Endodermal cell (in vitro differentiated cells): ENCODE data around the gene MAP2K7. TPM values are rescaled to one million over a fixed set of nuclear protein-coding genes. Genes with fewer than 3 reads are reported as not detected.
"Not testable (repeated sequence)": the region's sequence is repeated elsewhere in the genome, so short reads cannot be mapped to it uniquely, and the experiment has no call there.

ENCODE experiments used
- DNase-seq: peaks from one replicate; pipeline ENCODE4 v3.0.0-alpha.2; 2017
- H3K27ac ChIP-seq: 2 replicates; pipeline ENCODE4 v1.5.1; 2013; ENCODE audit warnings: mild to moderate bottlenecking, low read depth, low read length, moderate library complexity
- H3K27me3 ChIP-seq: 2 replicates; pipeline ENCODE4 v1.6.1; 2013; ENCODE audit warnings: mild to moderate bottlenecking, low read length, moderate library complexity; ENCODE audit not compliant: insufficient read depth, control insufficient read depth, poor library complexity, severe bottlenecking
- H3K36me3 ChIP-seq: 2 replicates; pipeline ENCODE4 v1.7.0; 2013; ENCODE audit warnings: mild to moderate bottlenecking, low read length, moderate library complexity; ENCODE audit not compliant: control insufficient read depth, insufficient read depth
- H3K4me1 ChIP-seq: one replicate; pipeline ENCODE4 v1.7.0; 2013; ENCODE audit warnings: low read length; ENCODE audit not compliant: control insufficient read depth, insufficient read depth
- H3K4me3 ChIP-seq: 2 replicates; pipeline ENCODE4 v1.5.1; 2013; ENCODE audit warnings: mild to moderate bottlenecking, low read length, moderate library complexity
- H3K9ac ChIP-seq: 2 replicates; pipeline ENCODE4 v1.6.1; 2013; ENCODE audit warnings: mild to moderate bottlenecking, low read length, moderate library complexity; ENCODE audit not compliant: poor library complexity, severe bottlenecking; ENCODE audit errors: extremely low read depth
- H3K9me3 ChIP-seq: 2 replicates; pipeline ENCODE4 v1.6.1; 2013; ENCODE audit warnings: mild to moderate bottlenecking, low read length, moderate library complexity; ENCODE audit not compliant: control insufficient read depth
- H3K27ac Mint-ChIP-seq: 2 replicates; pipeline ENCODE4 v1.8.0; 2020; ENCODE audit warnings: mixed read lengths
- H3K27me3 Mint-ChIP-seq: 2 replicates; pipeline ENCODE4 v1.8.0; 2021; ENCODE audit warnings: mild to moderate bottlenecking, mixed read lengths; ENCODE audit not compliant: insufficient read depth
- H3K36me3 Mint-ChIP-seq: 2 replicates; pipeline ENCODE4 v1.8.0; 2020; ENCODE audit warnings: low read depth, mixed read lengths
- H3K4me1 Mint-ChIP-seq: 2 replicates; pipeline ENCODE4 v1.8.0; 2020; ENCODE audit warnings: mixed read lengths
- H3K4me3 Mint-ChIP-seq: 2 replicates; pipeline ENCODE4 v1.8.0; 2020; ENCODE audit warnings: mild to moderate bottlenecking, moderate library complexity, mixed read lengths
- H3K9me3 Mint-ChIP-seq: 2 replicates; pipeline ENCODE4 v1.8.0; 2020; ENCODE audit warnings: mild to moderate bottlenecking, mixed read lengths
- WGBS, 2 experiments: methylation state at CpG; one replicate each; pipeline versions ENCODE4 v1.1.5 to v1.1.7; 2013; ENCODE audit warnings: missing lambda C conversion rate in 2 of 2, mixed read lengths in 1 of 2; ENCODE audit not compliant: insufficient coverage in 1 of 2, insufficient read length in 1 of 2; 5-methylcytosine and 5-hydroxymethylcytosine counted together
- total RNA-seq, 2 donors: library from RNA; stranded (reverse); fragmentation: NEBNext Ultra II Directional in 1 of 2; extraction: Animal tissue kit (Norgen Biotek cat#: 25700) in 1 of 2; gene quantifications; 2 replicates in 1 of 2; 3 replicates in 1 of 2; pipeline ENCODE4 v1.2.1, GENCODE V29; 2021
- TF ChIP-seq, protein P1 (sequence below): fragments of 200-600 bp; sonication (generic); conservative IDR thresholded peaks from 2 replicates; pipeline ENCODE4 v1.5.0; 2021; ENCODE audit warnings: antibody characterized with exemption, mild to moderate bottlenecking

Gene MAP2K7
- total RNA-seq, 2 donors from 2014 or later, result 33.4 to 40.0 TPM

DNA sequence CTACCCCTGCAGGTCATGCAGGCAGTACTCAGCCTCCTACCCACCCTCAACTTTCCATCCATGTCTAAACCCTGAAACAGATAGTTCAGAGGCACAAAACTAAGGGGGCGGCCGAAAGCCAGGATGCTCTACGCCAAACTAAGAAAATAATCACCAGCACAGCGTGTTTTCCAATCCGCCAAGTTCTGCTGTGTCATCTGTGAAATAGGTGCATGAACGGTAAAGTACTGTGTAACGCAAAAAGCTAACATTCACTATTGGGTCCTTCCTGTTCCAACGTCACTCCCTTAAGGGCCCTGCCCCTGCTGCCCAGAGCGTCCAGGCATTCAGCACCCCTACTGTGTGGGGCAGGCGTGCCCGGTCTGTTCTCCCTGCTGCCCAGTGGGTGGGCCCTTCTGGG, 52.0 kb downstream of the MAP2K7 start:
- no peaks in the 10 kb centered on the region for H3K27me3 Mint-ChIP-seq
- H3K4me3 ChIP-seq, result no peak overlapping the region
- no peaks in the 10 kb centered on the region for H3K9me3 Mint-ChIP-seq
- peaks cover 9% of the 10 kb centered on the region for H3K36me3 Mint-ChIP-seq
- TF ChIP-seq, protein P1, sequence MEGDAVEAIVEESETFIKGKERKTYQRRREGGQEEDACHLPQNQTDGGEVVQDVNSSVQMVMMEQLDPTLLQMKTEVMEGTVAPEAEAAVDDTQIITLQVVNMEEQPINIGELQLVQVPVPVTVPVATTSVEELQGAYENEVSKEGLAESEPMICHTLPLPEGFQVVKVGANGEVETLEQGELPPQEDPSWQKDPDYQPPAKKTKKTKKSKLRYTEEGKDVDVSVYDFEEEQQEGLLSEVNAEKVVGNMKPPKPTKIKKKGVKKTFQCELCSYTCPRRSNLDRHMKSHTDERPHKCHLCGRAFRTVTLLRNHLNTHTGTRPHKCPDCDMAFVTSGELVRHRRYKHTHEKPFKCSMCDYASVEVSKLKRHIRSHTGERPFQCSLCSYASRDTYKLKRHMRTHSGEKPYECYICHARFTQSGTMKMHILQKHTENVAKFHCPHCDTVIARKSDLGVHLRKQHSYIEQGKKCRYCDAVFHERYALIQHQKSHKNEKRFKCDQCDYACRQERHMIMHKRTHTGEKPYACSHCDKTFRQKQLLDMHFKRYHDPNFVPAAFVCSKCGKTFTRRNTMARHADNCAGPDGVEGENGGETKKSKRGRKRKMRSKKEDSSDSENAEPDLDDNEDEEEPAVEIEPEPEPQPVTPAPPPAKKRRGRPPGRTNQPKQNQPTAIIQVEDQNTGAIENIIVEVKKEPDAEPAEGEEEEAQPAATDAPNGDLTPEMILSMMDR, result no peak
- 92% methylated on average over 11 of the region's 11 CpGs for WGBS, 2 experiments
- no peak overlapping the region for H3K27ac Mint-ChIP-seq
- no peak overlapping the region for H3K9ac ChIP-seq
- DNase-seq, result no peak
- no peaks in the 10 kb centered on the region for H3K9me3 ChIP-seq
- H3K36me3 ChIP-seq, result peaks cover 25% of the 10 kb centered on the region
- no peak overlapping the region for H3K4me3 Mint-ChIP-seq
- no peaks in the 10 kb centered on the region for H3K4me1 ChIP-seq
- H3K27me3 ChIP-seq, result no peaks in the 10 kb centered on the region
- H3K4me1 Mint-ChIP-seq, result no peaks in the 10 kb centered on the region
- H3K27ac ChIP-seq, result no peak overlapping the region

DNA sequence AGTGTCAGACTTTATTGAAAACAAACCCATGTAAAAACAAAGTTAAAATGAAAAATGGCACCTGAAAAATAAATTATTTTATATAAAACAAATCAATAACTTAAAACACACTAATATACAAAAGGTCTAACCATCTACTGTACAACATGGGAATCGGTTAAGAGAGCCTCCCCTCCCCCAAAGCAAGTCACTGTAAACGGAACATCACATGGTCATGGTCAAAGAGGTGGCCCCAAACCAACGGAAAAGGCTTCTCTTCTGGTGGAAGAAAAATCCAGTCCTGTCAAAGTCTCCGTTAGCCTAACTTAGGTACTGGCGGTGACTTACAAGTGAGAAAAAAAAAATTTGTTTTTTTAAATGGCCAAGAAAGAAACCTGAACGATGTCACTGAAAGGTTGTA, 55.5 kb downstream of the MAP2K7 start:
- Mint-ChIP-seq H3K4me3 (no peak overlapping the region), H3K9me3 (no peaks in the 10 kb centered on the region), H3K36me3 (peaks cover 27% of the 10 kb centered on the region), H3K27me3 (no peaks in the 10 kb centered on the region), H3K4me1 (peaks cover 5% of the 10 kb centered on the region), H3K27ac (no peak overlapping the region)
- H3K4me1 ChIP-seq, result peaks cover 7% of the 10 kb centered on the region
- WGBS, 2 experiments, result 92 to 96% methylated on average over 6 of the region's 6 CpGs
- peaks cover 50% of the 10 kb centered on the region for H3K36me3 ChIP-seq
- no peaks in the 10 kb centered on the region for H3K27me3 ChIP-seq
- H3K9ac ChIP-seq, result no peak overlapping the region
- H3K9me3 ChIP-seq, result no peaks in the 10 kb centered on the region
- TF ChIP-seq, protein P1, result no peak
- DNase-seq, result no peak
- H3K4me3 ChIP-seq, result no peak overlapping the region
- no peak overlapping the region for H3K27ac ChIP-seq

DNA sequence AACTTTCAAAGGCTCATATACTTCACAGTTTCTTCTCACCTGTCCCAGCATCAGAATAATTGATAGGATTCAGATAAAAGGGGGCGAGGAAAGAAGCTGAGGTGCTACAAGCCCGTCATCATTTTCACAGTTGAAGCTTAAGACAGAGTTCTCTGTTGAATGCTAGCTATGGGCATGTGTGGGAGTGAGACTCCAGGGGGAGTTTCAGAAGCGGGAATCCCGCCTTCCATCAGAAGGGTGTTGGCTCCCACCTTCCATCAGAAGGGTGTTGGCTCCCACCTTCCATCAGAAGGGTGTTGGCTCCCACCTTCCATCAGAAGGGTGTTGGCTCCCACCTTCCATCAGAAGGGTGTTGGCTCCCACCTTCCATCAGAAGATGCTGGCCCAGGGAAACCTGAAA, 57.4 kb downstream of the MAP2K7 start:
- H3K4me1 ChIP-seq, H3K9ac ChIP-seq, H3K4me3 ChIP-seq, H3K27ac Mint-ChIP-seq, H3K4me3 Mint-ChIP-seq, H3K9me3 ChIP-seq, H3K27me3 Mint-ChIP-seq, H3K27me3 ChIP-seq, H3K4me1 Mint-ChIP-seq, H3K9me3 Mint-ChIP-seq, DNase-seq: not testable (repeated sequence)
- WGBS, 2 experiments, result 65 to 82% methylated on average over 2 to 4 of the region's 4 CpGs
- Histone ChIP-seq H3K36me3 (peaks cover 68% of the 10 kb centered on the region), H3K27ac (peak overlapping the region; percentile 58)
- peaks cover 39% of the 10 kb centered on the region for H3K36me3 Mint-ChIP-seq
